ENCODE measurements around the gene ZNF527.

Gene ZNF527

GRCh38 chr19:37370880-37371661 lies at the start of gene ZNF527:
ZNF527 (plus strand) TSS chr19:37371099; CDS start chr19:37374199, 3,100 bp downstream.
- DNase-seq (ENCODE audit: low spot score in 2 of 2), result peak; percentile 95 to 96
- H3K36me3 Mint-ChIP-seq (ENCODE audit: insufficient read depth), result peaks cover 5% of the 10 kb centered on the region
- H3K4me1 Mint-ChIP-seq, result peaks cover 15% of the 10 kb centered on the region
- peak; percentile 97 for ATAC-seq (replicated peaks; ENCODE audit: extremely low read depth, poor library complexity, severe bottlenecking)
- H3K27me3 Mint-ChIP-seq, result no peaks in the 10 kb centered on the region
- H3K4me3 Mint-ChIP-seq, result peak within 1 kb of the TSS; percentile 94
- H3K9me3 Mint-ChIP-seq, result no peaks in the 10 kb centered on the region
- H3K27ac Mint-ChIP-seq (ENCODE audit: low read depth), result peak within 1 kb of the TSS; percentile 52

DNA sequence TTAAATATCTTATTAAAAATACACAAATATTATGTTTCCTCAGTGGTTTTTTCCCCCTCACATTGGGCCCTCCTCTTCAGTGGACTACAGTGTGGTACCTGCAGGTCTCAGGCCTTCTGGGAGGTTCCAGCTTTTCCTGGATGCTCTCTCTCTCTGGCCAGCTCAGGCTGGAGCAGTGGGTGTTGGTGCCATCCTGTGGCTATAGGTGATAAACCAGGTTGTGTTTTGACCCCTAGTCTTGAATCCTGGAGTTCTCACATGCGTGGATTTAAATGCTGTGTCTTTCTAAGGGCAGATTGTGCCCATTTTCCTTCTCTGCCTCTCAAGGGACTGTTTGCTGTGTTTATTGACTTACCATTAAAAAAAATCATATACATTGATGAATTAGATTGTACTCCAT lies 41.2 kb upstream of the ZNF527 start:
- no peak for DNase-seq (ENCODE audit: low spot score in 2 of 2)
- no peak for ATAC-seq (replicated peaks; ENCODE audit: extremely low read depth, poor library complexity, severe bottlenecking)
- Mint-ChIP-seq H3K27me3 (no peaks in the 10 kb centered on the region), H3K9me3 (no peaks in the 10 kb centered on the region), H3K4me3 (no peak overlapping the region), H3K4me1 (peaks cover 18% of the 10 kb centered on the region), H3K36me3 (ENCODE audit: insufficient read depth) (peaks cover 46% of the 10 kb centered on the region), H3K27ac (ENCODE audit: low read depth) (no peak overlapping the region)

- ATAC-seq (replicated peaks; ENCODE audit: extremely low read depth, poor library complexity, severe bottlenecking), result no peak
- no peaks in the 10 kb centered on the region for H3K27me3 Mint-ChIP-seq
- no peak overlapping the region for H3K27ac Mint-ChIP-seq (ENCODE audit: low read depth)
- peaks cover 19% of the 10 kb centered on the region for H3K36me3 Mint-ChIP-seq (ENCODE audit: insufficient read depth)
- H3K4me1 Mint-ChIP-seq, result peaks cover 32% of the 10 kb centered on the region
- H3K9me3 Mint-ChIP-seq, result no peaks in the 10 kb centered on the region
- DNase-seq (ENCODE audit: low spot score in 2 of 2), result no peak
- H3K4me3 Mint-ChIP-seq, result no peak overlapping the region
These were observed 38.1 kb upstream of the ZNF527 start for GRCh38 chr19:37332839-37333238.

GRCh38 chr19:37333457-37333856 lies 37.4 kb upstream of the ZNF527 start:
- H3K9me3 Mint-ChIP-seq, result no peaks in the 10 kb centered on the region
- ATAC-seq (replicated peaks; ENCODE audit: extremely low read depth, poor library complexity, severe bottlenecking) (no peak), DNase-seq (ENCODE audit: low spot score in 2 of 2) (no peak)
- no peak overlapping the region for H3K27ac Mint-ChIP-seq (ENCODE audit: low read depth)
- H3K4me1 Mint-ChIP-seq, result peaks cover 32% of the 10 kb centered on the region
- H3K36me3 Mint-ChIP-seq (ENCODE audit: insufficient read depth), result peaks cover 17% of the 10 kb centered on the region
- peak overlapping the region; percentile 54 for H3K4me3 Mint-ChIP-seq
- no peaks in the 10 kb centered on the region for H3K27me3 Mint-ChIP-seq

DNA sequence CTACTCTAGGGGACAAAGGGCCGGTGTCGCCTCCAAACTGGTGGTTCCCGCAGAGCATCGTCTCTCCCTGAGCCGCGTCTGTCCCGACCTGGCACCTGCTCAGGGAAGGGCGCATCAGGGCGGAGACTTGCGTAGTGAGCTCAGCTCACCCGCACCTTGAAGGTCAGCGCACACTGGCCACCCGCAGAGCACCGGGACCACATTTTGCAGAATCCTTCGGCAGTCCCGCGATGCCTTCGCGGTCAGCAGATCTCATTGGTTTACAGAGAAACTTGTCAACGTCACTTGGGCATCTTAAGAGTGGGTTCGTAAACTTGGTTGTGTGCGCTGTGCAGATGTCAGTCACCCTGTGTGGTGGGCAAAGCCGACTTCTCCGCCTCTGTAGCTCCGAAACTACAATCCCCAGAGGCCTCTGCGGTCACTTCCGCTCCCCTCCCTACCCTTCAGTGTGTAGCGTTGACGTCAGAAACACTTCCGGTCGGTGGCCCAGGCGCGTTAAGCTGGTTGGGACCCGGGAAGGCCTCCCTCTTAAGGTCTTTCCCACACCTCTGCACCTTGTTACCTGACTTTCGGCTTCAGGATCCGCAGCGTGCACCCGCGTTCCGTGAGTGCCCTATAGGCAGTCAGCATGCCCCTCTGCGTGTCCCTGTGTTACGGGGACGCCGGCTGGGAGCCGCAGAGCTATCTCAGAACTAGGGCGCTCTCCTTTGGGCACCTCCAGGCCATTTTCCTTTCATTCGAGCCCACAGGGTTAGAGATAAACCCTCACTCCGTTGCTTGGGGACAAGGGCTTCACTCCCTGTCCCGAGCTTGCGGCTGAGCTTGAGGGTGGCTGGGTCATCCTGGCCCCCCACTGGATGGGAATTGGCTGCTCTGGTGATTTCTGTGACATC lies 36.5 kb upstream of the ZNF527 start:
- Mint-ChIP-seq H3K36me3 (ENCODE audit: insufficient read depth) (peaks cover 11% of the 10 kb centered on the region), H3K27me3 (no peaks in the 10 kb centered on the region), H3K9me3 (no peaks in the 10 kb centered on the region), H3K27ac (ENCODE audit: low read depth) (peak overlapping the region; percentile 82), H3K4me1 (peaks cover 32% of the 10 kb centered on the region), H3K4me3 (peak overlapping the region; percentile 81)
- DNase-seq (ENCODE audit: low spot score in 2 of 2) (peak; percentile 81 to 82), ATAC-seq (replicated peaks; ENCODE audit: extremely low read depth, poor library complexity, severe bottlenecking) (peak; percentile 99)

- H3K27me3 Mint-ChIP-seq, result no peaks in the 10 kb centered on the region
- peaks cover 15% of the 10 kb centered on the region for H3K36me3 Mint-ChIP-seq (ENCODE audit: insufficient read depth)
- no peak overlapping the region for H3K4me3 Mint-ChIP-seq
- H3K27ac Mint-ChIP-seq (ENCODE audit: low read depth), result no peak overlapping the region
- no peaks in the 10 kb centered on the region for H3K9me3 Mint-ChIP-seq
- ATAC-seq (replicated peaks; ENCODE audit: extremely low read depth, poor library complexity, severe bottlenecking), result no peak
- DNase-seq (ENCODE audit: low spot score in 2 of 2), result no peak
- H3K4me1 Mint-ChIP-seq, result no peaks in the 10 kb centered on the region
These were observed 28.1 kb upstream of the ZNF527 start for GRCh38 chr19:37342753-37343152.

DNA sequence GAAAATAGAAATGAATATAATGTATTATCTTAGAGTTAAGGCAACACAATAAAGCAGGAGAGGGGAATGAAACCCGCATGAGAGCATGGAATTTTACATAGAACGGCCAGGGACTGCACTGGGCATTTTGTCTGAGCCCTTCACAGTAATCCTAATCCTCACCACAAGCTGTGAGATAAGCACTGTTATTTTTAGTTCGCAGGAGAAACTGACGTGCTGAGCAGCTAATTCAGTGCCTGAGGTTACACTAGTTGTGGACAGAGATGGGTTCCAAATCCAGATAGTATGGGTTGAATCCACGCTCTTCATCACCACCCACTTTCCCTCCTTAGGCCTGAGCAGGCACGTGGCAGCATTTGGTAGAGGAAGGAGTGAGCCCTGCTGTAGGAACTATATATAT lies 24.8 kb upstream of the ZNF527 start:
- no peak for ATAC-seq (replicated peaks; ENCODE audit: extremely low read depth, poor library complexity, severe bottlenecking)
- no peaks in the 10 kb centered on the region for H3K27me3 Mint-ChIP-seq
- peaks cover 19% of the 10 kb centered on the region for H3K36me3 Mint-ChIP-seq (ENCODE audit: insufficient read depth)
- no peaks in the 10 kb centered on the region for H3K9me3 Mint-ChIP-seq
- peak overlapping the region; percentile 8 for H3K27ac Mint-ChIP-seq (ENCODE audit: low read depth)
- no peak overlapping the region for H3K4me3 Mint-ChIP-seq
- no peak for DNase-seq (ENCODE audit: low spot score in 2 of 2)
- no peaks in the 10 kb centered on the region for H3K4me1 Mint-ChIP-seq

- Mint-ChIP-seq H3K4me1 (no peaks in the 10 kb centered on the region), H3K4me3 (no peak overlapping the region), H3K27me3 (no peaks in the 10 kb centered on the region), H3K36me3 (ENCODE audit: insufficient read depth) (peaks cover 21% of the 10 kb centered on the region), H3K9me3 (no peaks in the 10 kb centered on the region), H3K27ac (ENCODE audit: low read depth) (peak overlapping the region; percentile 20)
- DNase-seq (ENCODE audit: low spot score in 2 of 2), result no peak
- no peak for ATAC-seq (replicated peaks; ENCODE audit: extremely low read depth, poor library complexity, severe bottlenecking)
These were observed 22.8 kb upstream of the ZNF527 start for GRCh38 chr19:37348060-37348459.

GRCh38 chr19:37353968-37354367 lies 16.9 kb upstream of the ZNF527 start:
- DNase-seq (ENCODE audit: low spot score in 2 of 2) (no peak), ATAC-seq (replicated peaks; ENCODE audit: extremely low read depth, poor library complexity, severe bottlenecking) (no peak)
- no peak overlapping the region for H3K4me3 Mint-ChIP-seq
- H3K9me3 Mint-ChIP-seq, result no peaks in the 10 kb centered on the region
- no peak overlapping the region for H3K27ac Mint-ChIP-seq (ENCODE audit: low read depth)
- no peaks in the 10 kb centered on the region for H3K27me3 Mint-ChIP-seq
- peaks cover 7% of the 10 kb centered on the region for H3K4me1 Mint-ChIP-seq
- peaks cover 28% of the 10 kb centered on the region for H3K36me3 Mint-ChIP-seq (ENCODE audit: insufficient read depth)

DNA sequence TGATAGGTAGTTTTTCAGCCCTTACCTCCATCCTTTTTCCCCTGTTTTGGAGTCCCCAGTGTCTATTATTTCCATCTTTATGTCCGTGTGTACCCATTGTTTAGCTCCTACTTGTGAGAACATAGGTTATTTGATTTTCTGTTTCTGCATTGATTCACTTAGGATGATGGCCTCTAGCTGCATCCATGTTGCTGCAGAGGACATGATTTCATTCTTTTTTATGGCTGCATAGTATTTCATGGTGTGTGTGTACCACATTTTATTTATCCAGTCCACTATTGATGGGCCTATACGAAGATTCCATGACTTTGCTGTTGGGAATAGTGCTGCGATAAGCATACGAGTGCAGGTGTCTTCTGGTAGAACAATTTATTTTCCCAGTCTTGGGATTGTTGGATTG lies 15.0 kb upstream of the ZNF527 start:
- no peaks in the 10 kb centered on the region for H3K27me3 Mint-ChIP-seq
- H3K27ac Mint-ChIP-seq (ENCODE audit: low read depth), result no peak overlapping the region
- peaks cover 30% of the 10 kb centered on the region for H3K36me3 Mint-ChIP-seq (ENCODE audit: insufficient read depth)
- no peaks in the 10 kb centered on the region for H3K9me3 Mint-ChIP-seq
- peaks cover 7% of the 10 kb centered on the region for H3K4me1 Mint-ChIP-seq
- no peak for DNase-seq (ENCODE audit: low spot score in 2 of 2)
- H3K4me3 Mint-ChIP-seq, result no peak overlapping the region
- no peak for ATAC-seq (replicated peaks; ENCODE audit: extremely low read depth, poor library complexity, severe bottlenecking)

DNA sequence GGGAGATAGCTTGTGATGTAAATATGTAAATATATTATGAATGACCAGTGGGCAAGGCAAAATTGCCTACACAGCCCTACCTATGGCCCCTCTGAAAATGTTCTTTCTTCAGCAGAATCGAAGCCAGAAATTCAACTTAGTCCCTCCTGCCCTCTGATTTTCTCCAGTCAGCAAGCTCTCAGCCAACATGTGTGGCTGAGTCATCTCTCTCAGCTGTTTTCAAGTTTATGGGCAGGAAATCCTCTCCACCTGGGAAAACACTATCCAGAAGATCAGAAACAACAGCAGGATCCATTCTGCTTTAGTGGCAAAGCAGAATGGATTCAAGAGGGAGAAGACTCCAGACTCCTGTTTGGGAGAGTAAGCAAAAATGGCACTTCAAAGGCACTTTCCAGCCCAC lies 8.9 kb upstream of the ZNF527 start:
- H3K4me3 Mint-ChIP-seq, result no peak overlapping the region
- H3K27ac Mint-ChIP-seq (ENCODE audit: low read depth), result no peak overlapping the region
- peaks cover 29% of the 10 kb centered on the region for H3K36me3 Mint-ChIP-seq (ENCODE audit: insufficient read depth)

GRCh38 chr19:37362733-37363132 lies 8.2 kb upstream of the ZNF527 start:
- DNase-seq (ENCODE audit: low spot score in 2 of 2) (no peak), ATAC-seq (replicated peaks; ENCODE audit: extremely low read depth, poor library complexity, severe bottlenecking) (no peak)
- Mint-ChIP-seq H3K9me3 (peaks cover 17% of the 10 kb centered on the region), H3K27ac (ENCODE audit: low read depth) (no peak overlapping the region), H3K36me3 (ENCODE audit: insufficient read depth) (peaks cover 25% of the 10 kb centered on the region), H3K27me3 (no peaks in the 10 kb centered on the region), H3K4me1 (no peaks in the 10 kb centered on the region), H3K4me3 (no peak overlapping the region)

More for the DNA sequence above, 8.9 kb upstream of the ZNF527 start:
- ATAC-seq (replicated peaks; ENCODE audit: extremely low read depth, poor library complexity, severe bottlenecking), result no peak
- DNase-seq (ENCODE audit: low spot score in 2 of 2), result no peak
- H3K27me3 Mint-ChIP-seq, result no peaks in the 10 kb centered on the region
- H3K9me3 Mint-ChIP-seq, result peaks cover 17% of the 10 kb centered on the region
- no peaks in the 10 kb centered on the region for H3K4me1 Mint-ChIP-seq
